Measurements from ENCODE around the gene CREB5. TPM values are rescaled to one million over a fixed set of nuclear protein-coding genes. Genes with fewer than 3 reads are reported as not detected.

The CREB5 gene
- total and polyA plus RNA-seq, 3 donors from 2014 or later = 2.0 to 2.9 (median 2.9) TPM

DNA sequence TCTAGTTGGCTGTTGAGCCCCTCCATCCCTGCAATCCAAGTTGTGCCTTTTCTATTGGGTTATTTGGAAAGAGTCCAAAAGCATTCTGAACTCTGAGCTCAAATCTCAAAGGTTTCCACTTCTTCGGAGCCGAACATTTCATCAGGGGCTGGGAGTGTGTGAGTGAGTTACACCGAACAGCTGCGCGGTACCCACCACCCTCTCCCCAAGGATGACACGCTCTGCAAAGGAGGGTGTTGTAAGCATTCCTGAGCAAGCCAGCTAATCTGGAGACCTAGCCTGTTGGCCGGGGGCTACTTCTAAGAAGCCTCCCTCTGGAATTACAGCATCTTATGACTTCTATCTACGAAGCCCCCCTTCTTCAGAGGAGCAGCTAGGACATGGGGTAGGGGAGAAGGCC lies 270.5 kb downstream of the CREB5 start:
- no peaks in the 10 kb centered on the region for H3K36me3 ChIP-seq (ENCODE audit: low read depth, missing control alignments)
- H3K9me3 ChIP-seq = no peaks in the 10 kb centered on the region
- no peaks in the 10 kb centered on the region for H3K27me3 ChIP-seq
- H3K4me3 ChIP-seq = no peak overlapping the region
- no peak for DNase-seq
- TF ChIP-seq POLR2A (IDR thresholded peaks at IDR 0.05) = no peak
- TF ChIP-seq, protein P1, sequence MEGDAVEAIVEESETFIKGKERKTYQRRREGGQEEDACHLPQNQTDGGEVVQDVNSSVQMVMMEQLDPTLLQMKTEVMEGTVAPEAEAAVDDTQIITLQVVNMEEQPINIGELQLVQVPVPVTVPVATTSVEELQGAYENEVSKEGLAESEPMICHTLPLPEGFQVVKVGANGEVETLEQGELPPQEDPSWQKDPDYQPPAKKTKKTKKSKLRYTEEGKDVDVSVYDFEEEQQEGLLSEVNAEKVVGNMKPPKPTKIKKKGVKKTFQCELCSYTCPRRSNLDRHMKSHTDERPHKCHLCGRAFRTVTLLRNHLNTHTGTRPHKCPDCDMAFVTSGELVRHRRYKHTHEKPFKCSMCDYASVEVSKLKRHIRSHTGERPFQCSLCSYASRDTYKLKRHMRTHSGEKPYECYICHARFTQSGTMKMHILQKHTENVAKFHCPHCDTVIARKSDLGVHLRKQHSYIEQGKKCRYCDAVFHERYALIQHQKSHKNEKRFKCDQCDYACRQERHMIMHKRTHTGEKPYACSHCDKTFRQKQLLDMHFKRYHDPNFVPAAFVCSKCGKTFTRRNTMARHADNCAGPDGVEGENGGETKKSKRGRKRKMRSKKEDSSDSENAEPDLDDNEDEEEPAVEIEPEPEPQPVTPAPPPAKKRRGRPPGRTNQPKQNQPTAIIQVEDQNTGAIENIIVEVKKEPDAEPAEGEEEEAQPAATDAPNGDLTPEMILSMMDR (IDR thresholded peaks at IDR 0.05) = no peak
- no peak overlapping the region for H3K27ac ChIP-seq
- intact Hi-C loops (cut with DNase I; ENCODE audit: low total_unique reads) = no loop called here
- peaks cover 4% of the 10 kb centered on the region for H3K4me1 ChIP-seq
- 84 to 90% methylated on average over 8 of the region's 8 CpGs for WGBS, 2 donors

DNA sequence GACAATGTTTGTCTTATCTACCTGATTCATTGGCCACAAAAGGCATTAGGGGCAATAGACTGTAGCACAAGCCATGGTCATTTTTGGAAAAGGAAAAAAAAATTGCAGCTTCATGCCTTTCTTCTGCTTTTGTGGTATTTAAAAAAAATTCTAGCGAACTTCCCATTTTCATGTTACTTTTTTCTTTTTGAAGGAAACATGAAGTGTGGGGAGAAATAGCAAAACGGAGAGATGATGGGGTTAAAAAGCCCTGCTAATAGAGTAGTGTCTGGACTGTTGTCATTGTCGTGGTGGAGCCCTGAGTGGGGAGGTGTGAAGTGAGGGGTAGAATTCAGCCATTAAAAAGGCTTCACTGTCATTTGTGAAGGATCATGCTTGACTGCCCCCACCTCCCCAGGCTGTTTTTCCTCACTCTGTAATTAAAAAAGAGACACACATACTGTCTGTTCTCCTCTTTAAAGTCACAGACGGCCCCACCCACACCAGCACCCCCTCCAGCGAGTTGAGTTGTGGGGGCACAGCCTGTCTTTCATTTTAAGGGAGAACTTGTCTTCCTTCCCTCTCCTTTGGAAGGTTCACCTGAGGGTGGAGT lies 272.4 kb downstream of the CREB5 start:
- H3K4me1 ChIP-seq = peaks cover 4% of the 10 kb centered on the region
- no peak overlapping the region for H3K27ac ChIP-seq
- TF ChIP-seq, protein P1 (IDR thresholded peaks at IDR 0.05) = no peak
- TF ChIP-seq POLR2A (IDR thresholded peaks at IDR 0.05) = no peak
- 49 to 58% methylated on average over 5 of the region's 5 CpGs for WGBS, 2 donors
- no peaks in the 10 kb centered on the region for H3K9me3 ChIP-seq
- no peaks in the 10 kb centered on the region for H3K36me3 ChIP-seq (ENCODE audit: low read depth, missing control alignments)
- intact Hi-C loops (cut with DNase I; ENCODE audit: low total_unique reads) = no loop called here
- no peaks in the 10 kb centered on the region for H3K27me3 ChIP-seq
- no peak for DNase-seq
- H3K4me3 ChIP-seq = no peak overlapping the region

DNA sequence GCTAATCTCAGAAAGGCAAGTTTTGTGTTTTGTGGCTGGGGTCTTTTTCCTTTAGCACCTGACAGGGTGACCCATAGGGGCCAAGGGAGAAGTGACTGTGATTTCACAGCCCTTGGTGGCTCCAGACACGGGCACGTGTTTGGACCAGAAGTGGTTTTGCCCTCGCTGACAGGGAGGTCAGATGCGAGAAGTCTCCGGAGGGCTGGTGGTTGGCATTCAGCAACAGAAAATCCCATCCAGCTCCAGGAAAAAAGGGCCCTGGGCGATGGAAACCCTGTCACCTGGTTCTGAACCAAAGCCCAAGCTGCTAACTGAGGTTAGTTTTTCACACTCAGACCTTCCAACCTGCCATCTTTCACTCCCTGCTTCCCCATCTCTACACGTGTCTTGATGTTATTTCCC lies 272.9 kb downstream of the CREB5 start:
- Histone ChIP-seq H3K9me3 (no peaks in the 10 kb centered on the region), H3K4me1 (peaks cover 4% of the 10 kb centered on the region), H3K4me3 (no peak overlapping the region), H3K27ac (peak overlapping the region in 1 of 2 donors; percentile 54), H3K36me3 (ENCODE audit: low read depth, missing control alignments) (no peaks in the 10 kb centered on the region), H3K27me3 (no peaks in the 10 kb centered on the region)
- intact Hi-C loops (cut with DNase I; ENCODE audit: low total_unique reads) = no loop called here
- TF ChIP-seq, protein P1 (IDR thresholded peaks at IDR 0.05) = no peak
- no peak for TF ChIP-seq POLR2A (IDR thresholded peaks at IDR 0.05)
- no peak for DNase-seq
- WGBS, 2 donors = 61 to 79% methylated on average over 6 to 7 of the region's 7 CpGs

DNA sequence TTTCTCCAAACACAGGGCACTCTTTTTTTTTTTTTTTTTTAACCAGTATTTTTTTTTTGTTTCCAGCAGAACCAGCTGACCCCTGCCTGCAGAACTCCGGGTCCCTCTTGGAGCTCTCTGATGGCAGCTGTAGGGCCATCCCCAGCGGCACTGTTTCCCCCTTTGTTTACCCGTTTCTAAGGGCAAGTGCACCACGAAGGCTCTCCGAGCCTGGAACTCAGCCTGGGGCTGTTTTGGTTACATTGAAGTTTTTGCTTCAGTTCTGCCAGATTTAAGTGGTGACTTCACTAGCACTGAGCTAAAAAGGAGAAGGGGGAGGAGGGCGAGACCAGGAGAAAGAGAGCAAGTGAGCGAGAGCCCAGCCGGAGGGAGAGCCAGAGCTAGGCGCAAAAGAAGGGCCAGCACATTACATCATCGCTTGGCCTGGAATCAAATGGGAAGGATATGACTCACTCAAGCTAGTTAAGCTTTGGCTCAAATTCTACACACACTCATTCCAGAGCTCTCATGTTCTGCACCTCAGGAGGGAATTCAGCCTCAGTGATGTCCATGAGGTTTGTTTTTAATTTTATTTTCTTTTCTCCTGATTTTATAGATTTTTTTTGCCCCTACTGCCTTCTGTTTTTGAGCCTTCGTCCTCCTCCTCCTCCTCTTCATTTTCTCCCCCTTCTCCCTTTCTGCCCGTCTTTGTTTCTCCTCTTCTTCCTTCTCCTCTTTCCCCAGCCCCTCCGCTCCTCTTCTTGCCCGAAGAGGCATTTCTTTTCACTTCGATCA lies 273.5 kb downstream of the CREB5 start:
- Histone ChIP-seq H3K9me3 (no peaks in the 10 kb centered on the region), H3K27ac (peak overlapping the region in 1 of 2 donors; percentile 54), H3K27me3 (no peaks in the 10 kb centered on the region), H3K4me3 (peak overlapping the region; percentile 4 to 40), H3K4me1 (peaks cover 4% of the 10 kb centered on the region), H3K36me3 (ENCODE audit: low read depth, missing control alignments) (no peaks in the 10 kb centered on the region)
- TF ChIP-seq, protein P1 (IDR thresholded peaks at IDR 0.05) = no peak
- no peak for TF ChIP-seq POLR2A (IDR thresholded peaks at IDR 0.05)
- WGBS, 2 donors = 17 to 20% methylated on average over 15 of the region's 15 CpGs
- DNase-seq = peak; percentile 91
- intact Hi-C loops (cut with DNase I; ENCODE audit: low total_unique reads) = no loop called here
